SK-N-MC (cell line): ENCODE results near the gene AGBL1.

Experiments used
- DNase-seq: peaks from one replicate; pipeline ENCODE4 v3.0.0-alpha.2; 2011; ENCODE audit warnings: low read depth, low spot score
- H3K27ac ChIP-seq: fragments of 200-600 bp; sonication (generic); 2 replicates; pipeline ENCODE4 v1.5.1; 2016; ENCODE audit warnings: mixed run types
- H3K36me3 ChIP-seq: fragments of 200-600 bp; sonication (generic); 2 replicates; pipeline ENCODE4 v1.6.1; 2017; ENCODE audit warnings: antibody characterized with exemption, low read length, mixed read lengths; ENCODE audit not compliant: insufficient read depth
- H3K4me3 ChIP-seq: fragments of 200-600 bp; sonication (generic); 2 replicates; pipeline ENCODE4 v1.5.1; 2016
- H3K9ac ChIP-seq: fragments of 200-600 bp; sonication (generic); 2 replicates; pipeline ENCODE4 v1.8.0; 2017; ENCODE audit warnings: mixed run types, mixed read lengths; ENCODE audit not compliant: insufficient read length
- H3K9me3 ChIP-seq: fragments of 200-600 bp; sonication (generic); 2 replicates; pipeline ENCODE4 v1.6.1; 2017; ENCODE audit warnings: low read depth, mild to moderate bottlenecking, antibody characterized with exemption, low read length, moderate library complexity, mixed read lengths
- EZH2 ChIP-seq: fragments of 200-600 bp; sonication (generic); IDR thresholded peaks from one replicate; pipeline ENCODE4 v1.6.1; 2017; ENCODE audit warnings: antibody characterized with exemption
- FOXP2 ChIP-seq: optimal IDR thresholded peaks from 2 replicates; pipeline ENCODE3; 2011; ENCODE audit warnings: mild to moderate bottlenecking, moderate library complexity; ENCODE audit not compliant: insufficient read depth; ENCODE audit errors: extremely low read length, control extremely low read depth
- POLR2AphosphoS5 ChIP-seq: IDR thresholded peaks from 2 replicates; pipeline ENCODE4 v1.6.1; 2012; ENCODE audit warnings: mild to moderate bottlenecking, low read depth, low read length, borderline replicate concordance

The AGBL1 gene

GRCh38 chr15:86608461-86609205, 529.0 kb downstream of the AGBL1 start:
- no peak for TF ChIP-seq FOXP2
- TF ChIP-seq POLR2AphosphoS5: no peak
- TF ChIP-seq EZH2: no peak
- no peak overlapping the region for H3K4me3 ChIP-seq
- DNase-seq: no peak
- no peaks in the 10 kb centered on the region for H3K36me3 ChIP-seq
- no peak overlapping the region for H3K27ac ChIP-seq
- H3K9ac ChIP-seq: no peak overlapping the region
- H3K9me3 ChIP-seq: no peaks in the 10 kb centered on the region

DNA sequence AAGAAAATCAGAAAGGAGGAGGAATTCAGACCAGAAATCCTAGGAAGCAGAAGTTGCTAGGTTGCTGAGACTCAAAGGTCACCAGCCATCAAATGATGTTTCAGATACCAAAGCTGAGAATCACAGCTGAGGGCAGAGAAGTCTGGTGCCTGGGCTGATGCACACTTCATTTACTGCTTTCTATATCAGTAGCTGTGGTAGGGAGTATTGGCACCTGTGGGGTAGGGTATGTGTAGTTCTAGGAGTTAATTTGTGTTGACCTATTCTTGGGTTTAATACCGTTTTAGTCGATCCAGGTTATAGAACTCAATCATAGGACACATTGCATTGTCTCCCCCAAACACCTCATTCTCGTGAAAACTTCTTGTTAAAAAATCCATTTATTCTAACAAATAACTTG, 529.6 kb downstream of the AGBL1 start:
- H3K9ac ChIP-seq: no peak overlapping the region
- TF ChIP-seq FOXP2 (no peak), POLR2AphosphoS5 (no peak), EZH2 (no peak)
- DNase-seq: no peak
- no peak overlapping the region for H3K4me3 ChIP-seq
- H3K36me3 ChIP-seq: no peaks in the 10 kb centered on the region
- no peak overlapping the region for H3K27ac ChIP-seq
- no peaks in the 10 kb centered on the region for H3K9me3 ChIP-seq

DNA sequence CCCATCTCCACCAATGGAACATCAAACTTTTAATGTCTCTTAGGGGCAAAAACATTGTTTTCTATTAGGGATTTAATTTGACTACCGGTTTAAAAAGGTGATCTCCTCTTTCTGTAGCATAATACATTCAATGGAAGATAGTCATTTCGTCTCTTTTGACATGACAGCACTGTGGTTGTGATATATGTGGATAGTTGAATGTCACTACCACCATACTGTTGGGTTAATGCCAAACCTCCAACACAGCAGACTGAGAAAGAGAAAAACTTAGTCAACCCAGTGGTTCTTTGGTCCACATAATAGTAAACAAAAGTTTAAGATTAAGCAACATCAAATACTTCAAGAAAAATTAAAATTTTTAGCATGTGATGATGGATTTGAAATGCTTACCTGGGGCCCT, 530.4 kb downstream of the AGBL1 start:
- Histone ChIP-seq H3K36me3 (no peaks in the 10 kb centered on the region), H3K27ac (no peak overlapping the region), H3K4me3 (no peak overlapping the region), H3K9me3 (no peaks in the 10 kb centered on the region), H3K9ac (no peak overlapping the region)
- TF ChIP-seq POLR2AphosphoS5 (no peak), EZH2 (no peak), FOXP2 (no peak)
- no peak for DNase-seq

- no peak overlapping the region for H3K27ac ChIP-seq
- H3K9me3 ChIP-seq: no peaks in the 10 kb centered on the region
- H3K9ac ChIP-seq: no peak overlapping the region
- TF ChIP-seq EZH2: no peak
- no peak for TF ChIP-seq POLR2AphosphoS5
- TF ChIP-seq FOXP2: no peak
- DNase-seq: no peak
- H3K36me3 ChIP-seq: no peaks in the 10 kb centered on the region
- H3K4me3 ChIP-seq: no peak overlapping the region
Observed at GRCh38 chr15:86611417-86612040, 531.9 kb downstream of the AGBL1 start.

GRCh38 chr15:86615411-86615810, 535.7 kb downstream of the AGBL1 start:
- TF ChIP-seq POLR2AphosphoS5: no peak
- no peak for TF ChIP-seq EZH2
- TF ChIP-seq FOXP2: no peak
- no peak for DNase-seq
- Histone ChIP-seq H3K36me3 (no peaks in the 10 kb centered on the region), H3K9ac (no peak overlapping the region), H3K27ac (no peak overlapping the region), H3K4me3 (no peak overlapping the region), H3K9me3 (no peaks in the 10 kb centered on the region)

DNA sequence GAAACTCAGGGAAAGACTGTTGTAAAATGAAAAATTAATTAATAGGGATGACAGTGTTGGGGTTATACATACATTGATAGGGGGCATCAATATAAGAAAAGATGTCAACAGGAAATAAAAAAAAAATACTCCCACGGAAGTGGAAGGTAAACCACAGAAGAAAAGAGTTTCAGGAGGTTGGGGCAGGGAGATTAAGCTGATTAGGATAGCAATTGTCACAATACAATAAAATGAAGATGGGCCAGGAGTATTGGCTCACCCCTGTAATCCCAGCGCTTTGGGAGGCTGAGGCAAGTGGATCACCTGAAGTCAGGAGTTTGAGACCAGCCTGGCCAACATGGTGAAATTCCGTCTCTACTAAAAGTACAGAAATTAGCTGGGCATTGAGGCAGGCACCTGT, 536.1 kb downstream of the AGBL1 start:
- Histone ChIP-seq H3K9ac (no peak overlapping the region), H3K27ac (no peak overlapping the region), H3K4me3 (no peak overlapping the region), H3K36me3 (no peaks in the 10 kb centered on the region), H3K9me3 (no peaks in the 10 kb centered on the region)
- no peak for TF ChIP-seq FOXP2
- no peak for TF ChIP-seq POLR2AphosphoS5
- TF ChIP-seq EZH2: no peak
- DNase-seq: no peak

GRCh38 chr15:86616771-86617170, 537.1 kb downstream of the AGBL1 start:
- no peak for DNase-seq
- TF ChIP-seq POLR2AphosphoS5 (no peak), FOXP2 (no peak), EZH2 (no peak)
- H3K9ac ChIP-seq: no peak overlapping the region
- no peaks in the 10 kb centered on the region for H3K9me3 ChIP-seq
- H3K36me3 ChIP-seq: no peaks in the 10 kb centered on the region
- no peak overlapping the region for H3K4me3 ChIP-seq
- H3K27ac ChIP-seq: no peak overlapping the region

DNA sequence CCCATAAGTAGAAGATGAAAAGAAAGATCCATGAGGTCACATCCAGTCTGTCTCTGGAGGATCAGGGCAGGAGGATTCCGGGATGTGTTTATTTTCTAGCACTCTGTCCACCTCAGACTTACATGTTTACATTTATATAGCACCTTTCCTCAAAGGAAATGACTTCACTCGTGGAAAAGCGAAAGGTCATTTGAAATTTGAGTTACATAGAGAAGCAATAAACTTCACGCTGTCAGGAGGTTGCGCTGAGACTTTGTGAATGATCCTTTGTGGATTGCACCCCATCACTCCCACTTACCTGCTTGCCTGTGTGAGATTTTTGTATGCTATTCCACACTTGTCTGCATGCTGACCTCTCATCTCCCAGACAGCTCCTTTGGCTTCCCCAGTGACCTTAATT, 540.5 kb downstream of the AGBL1 start:
- no peak overlapping the region for H3K27ac ChIP-seq
- TF ChIP-seq EZH2: no peak
- TF ChIP-seq POLR2AphosphoS5: no peak
- TF ChIP-seq FOXP2: no peak
- no peak overlapping the region for H3K9ac ChIP-seq
- H3K9me3 ChIP-seq: no peaks in the 10 kb centered on the region
- no peak for DNase-seq
- H3K4me3 ChIP-seq: no peak overlapping the region
- H3K36me3 ChIP-seq: no peaks in the 10 kb centered on the region
